Activated CD4-positive, CD25-positive, alpha-beta regulatory T cell treated with anti-CD3 and anti-CD28 coated beads, Interleukin-2, amount 50 U/mL, for 16 hours (primary cell): Measurements from ENCODE around the gene FUT8.

Source experiments
- DNase-seq: peaks from one replicate; pipeline ENCODE4 v3.0.0-alpha.2; 2020; ENCODE audit warnings: low read depth, low spot score

Gene FUT8

DNA sequence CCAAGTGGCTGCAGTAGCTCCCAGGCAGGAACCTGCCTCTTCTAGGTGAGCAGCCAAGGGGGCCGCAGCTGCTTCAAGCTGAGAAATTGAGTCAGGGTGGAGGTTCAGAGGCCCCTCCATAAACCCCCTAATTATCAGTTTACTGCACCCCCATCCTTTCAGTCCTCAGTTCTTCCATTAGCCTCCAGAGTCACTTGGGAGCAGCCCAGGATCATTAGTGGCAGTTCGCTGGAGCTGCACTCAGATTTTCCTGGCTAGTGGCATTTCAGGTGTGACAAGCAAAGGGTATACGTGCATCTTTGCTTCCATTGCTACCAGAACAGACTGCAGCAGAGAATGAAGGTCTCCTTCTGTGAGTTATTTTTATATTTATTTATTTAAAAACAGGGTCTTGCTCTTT lies 358.7 kb downstream of the FUT8 start:
- DNase-seq = no peak

DNA sequence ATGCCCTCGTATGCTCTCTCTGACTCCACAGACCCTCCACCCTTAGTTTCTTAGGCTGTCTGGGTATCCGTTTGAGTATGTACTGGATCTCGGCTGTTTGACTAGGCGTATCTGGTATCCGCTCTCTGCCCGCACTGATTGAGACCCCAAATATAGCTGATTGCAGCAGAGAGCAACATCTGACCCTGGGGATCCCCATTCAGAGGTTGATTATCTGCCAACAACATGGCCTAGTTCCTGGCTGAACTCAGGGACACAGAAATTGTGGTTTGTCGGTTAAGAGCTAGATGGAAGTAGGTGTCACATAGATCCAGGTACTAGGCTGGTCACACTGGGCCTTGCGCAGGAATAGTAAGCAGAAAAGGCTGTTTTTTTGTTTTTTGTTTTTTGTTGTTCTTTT lies 359.9 kb downstream of the FUT8 start:
- no peak for DNase-seq

DNA sequence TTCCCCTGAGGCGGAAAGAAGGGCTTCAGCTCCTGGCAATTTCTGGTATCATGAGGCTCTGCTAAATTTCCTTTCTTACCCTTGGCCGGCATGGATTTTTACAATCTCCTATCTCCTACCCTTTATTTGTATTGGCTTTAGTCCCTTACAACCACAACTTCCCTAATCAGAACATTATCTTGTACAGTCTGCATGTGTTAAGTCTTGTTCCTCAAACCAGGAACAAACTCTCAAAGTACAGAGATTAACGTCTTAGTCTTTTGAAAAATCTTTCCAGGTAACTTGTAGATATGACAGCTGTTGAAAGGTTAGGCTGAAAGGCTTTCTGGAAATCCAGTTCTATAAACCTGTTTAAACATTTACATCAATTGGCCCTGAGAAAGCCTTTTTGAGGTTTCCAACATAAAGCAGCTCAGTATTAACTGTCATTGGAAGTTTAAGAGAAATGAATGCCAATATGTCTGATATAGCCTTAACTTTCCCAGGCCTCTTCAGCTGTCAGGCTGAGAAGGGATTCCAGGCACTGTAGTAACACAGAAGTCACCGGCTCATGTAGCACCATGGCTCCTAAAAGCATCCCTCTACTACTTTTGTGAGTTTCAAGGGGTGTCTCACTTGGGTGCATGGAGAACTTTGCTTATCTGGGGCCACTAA lies 360.5 kb downstream of the FUT8 start:
- DNase-seq = no peak

DNA sequence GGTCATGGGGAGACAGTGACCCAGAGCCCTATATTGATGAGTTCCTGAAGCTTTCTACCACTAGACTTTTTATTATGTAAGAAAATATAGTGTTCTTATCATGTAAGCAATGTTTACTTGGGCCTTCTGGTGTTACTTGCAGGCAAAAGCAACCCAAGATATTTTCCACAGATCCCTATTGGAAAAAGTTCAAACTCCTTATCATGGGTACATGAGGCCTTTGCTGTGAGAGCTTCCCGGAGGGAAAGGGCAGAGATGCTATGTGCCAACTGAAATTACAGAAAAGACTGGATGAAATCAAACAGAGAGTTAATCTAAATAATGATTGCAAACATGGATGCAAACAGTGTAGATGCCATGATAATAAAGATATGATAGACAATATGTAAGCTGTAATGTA lies 361.5 kb downstream of the FUT8 start:
- DNase-seq = no peak

DNA sequence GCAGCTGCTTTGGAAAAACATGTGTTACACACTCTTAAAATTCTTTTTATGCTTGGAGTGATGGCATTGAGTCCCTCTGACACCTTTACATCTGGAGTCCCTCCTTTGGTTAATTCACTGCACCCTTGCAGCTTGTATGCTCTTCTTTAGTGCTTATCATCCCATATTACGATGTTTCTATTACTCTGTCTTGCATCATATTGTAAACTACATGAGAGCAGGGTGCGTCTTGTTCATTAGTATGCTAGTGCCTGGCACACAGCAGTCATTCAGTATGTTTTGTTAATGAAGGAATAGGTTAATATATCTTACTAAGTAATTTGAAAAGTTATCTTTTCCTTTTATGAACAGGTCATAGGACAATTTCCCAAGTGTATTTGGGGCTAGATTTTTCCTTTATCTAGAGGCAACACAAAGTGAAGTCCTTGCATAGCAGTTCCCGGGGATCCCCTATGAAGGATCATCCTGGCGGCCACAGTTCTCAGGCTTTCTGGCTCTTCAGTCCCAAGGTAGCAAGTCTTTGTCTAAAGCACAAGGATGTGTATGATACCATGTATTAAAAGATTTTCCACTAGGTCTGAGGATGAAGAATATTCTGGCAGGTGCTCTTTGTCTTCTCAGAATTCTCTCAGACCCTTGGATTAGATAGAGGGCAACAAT lies 363.8 kb downstream of the FUT8 start:
- DNase-seq = no peak

DNA sequence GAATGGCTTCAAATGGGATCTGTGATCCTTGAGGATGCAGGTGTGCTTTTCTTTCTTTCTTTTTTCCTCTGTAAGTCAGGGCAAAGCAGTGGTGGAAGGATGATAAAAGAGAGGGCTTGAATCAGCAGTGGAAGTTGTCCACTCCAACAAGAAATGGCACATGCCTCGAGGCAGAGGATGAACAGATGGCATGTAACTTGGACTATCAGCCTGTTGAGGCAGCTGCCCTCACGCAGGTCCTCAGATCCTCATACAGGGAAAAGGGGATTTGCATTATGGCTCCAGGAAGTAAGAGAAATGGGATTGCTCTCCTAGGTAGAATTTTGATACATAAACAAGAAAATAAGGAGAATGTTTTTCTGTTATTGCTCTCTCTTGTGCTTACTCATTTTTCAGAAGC lies 368.0 kb downstream of the FUT8 start:
- no peak for DNase-seq

DNA sequence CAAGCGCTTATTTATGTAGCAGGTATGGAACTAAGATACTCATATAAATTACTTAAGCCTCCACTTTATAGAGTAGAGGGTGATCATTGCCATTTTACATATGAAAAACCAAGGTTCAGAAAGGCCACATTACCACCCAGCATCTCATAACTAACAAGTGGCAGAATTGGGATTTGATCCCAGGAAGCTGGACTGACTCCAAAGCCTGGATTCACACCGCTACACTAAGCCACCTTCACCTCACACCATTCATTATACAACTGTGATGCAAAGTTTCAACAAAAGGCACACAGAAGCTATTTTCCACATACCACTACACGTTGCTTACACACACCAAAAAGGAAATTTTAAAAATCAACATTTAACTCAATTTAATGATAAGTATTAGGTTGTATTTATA lies 370.6 kb downstream of the FUT8 start:
- no peak for DNase-seq

DNA sequence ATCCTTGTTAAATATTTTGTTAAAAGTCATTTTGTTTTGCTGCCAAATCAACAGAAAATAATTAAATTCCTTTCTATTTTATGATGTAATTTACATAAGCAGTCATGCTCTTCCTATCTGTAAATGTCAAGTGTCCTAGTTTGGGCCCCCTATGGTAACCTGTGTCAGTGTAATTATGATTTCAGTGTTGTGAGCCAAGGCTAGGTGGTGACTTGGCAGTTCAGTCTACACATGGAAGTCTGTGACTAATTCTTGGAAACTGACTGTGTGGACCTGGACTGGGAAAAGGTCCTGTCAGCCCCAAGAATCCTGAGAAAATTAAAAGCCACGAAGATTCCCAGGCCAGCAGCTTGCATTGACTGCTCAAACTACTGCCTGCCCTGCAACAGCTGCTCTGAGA lies 371.0 kb downstream of the FUT8 start:
- DNase-seq = no peak

DNA sequence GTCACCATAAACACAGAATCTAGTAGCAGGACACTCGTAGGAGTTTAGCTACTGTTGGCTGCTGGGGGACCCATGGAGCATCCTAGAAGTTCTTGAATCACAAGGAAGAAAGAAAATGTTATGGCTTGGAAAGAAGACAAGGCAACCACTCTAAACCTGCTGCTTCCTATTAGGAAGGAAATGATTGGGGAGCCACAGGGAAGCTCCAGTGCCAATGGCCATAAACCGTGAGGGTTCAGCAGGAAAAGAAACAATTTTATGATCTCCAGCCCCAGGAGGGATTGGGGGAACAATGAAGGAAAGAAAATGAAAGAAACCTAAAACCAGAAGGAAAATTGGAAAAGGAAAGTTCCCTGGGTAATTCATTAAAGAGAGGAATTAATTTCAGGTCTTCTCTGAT lies 372.0 kb downstream of the FUT8 start:
- no peak for DNase-seq

DNA sequence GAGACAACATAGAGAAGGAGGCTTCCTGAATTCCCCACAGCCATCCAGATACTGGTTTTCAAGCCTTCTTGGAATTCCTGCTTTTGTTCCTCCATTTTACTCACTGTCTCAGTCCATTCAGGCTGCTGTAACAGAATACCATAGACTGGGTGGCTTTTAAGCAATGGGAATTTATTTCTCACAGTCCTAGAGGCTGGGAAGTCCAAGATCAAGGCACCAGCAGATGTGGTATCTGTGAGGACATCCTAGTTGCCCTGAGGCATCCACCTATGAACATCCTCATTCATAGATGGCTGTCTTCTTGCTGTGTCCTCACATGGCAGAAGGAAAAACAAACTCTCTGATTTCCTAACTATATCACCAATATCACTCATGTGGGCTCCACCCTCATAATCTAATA lies 374.9 kb downstream of the FUT8 start:
- no peak for DNase-seq

DNA sequence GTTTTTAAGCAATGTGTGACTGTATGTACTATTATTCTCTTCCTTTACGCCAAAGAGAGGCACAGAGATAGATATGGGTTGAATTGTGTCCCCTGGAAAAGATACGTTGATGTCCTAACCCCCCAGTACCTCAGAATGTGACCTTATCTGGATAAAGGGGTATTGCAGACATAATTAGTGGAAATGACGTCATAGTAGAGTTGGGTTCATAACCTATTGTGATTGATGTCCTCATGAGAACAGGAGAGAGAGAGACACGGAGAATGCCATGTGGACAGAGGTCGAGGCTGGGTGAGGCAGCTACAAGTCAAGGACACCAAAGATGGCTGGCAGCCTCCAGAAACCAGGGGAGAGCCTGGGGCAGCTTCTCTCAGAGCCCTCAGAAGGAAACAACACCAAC lies 376.3 kb downstream of the FUT8 start:
- DNase-seq = no peak

DNA sequence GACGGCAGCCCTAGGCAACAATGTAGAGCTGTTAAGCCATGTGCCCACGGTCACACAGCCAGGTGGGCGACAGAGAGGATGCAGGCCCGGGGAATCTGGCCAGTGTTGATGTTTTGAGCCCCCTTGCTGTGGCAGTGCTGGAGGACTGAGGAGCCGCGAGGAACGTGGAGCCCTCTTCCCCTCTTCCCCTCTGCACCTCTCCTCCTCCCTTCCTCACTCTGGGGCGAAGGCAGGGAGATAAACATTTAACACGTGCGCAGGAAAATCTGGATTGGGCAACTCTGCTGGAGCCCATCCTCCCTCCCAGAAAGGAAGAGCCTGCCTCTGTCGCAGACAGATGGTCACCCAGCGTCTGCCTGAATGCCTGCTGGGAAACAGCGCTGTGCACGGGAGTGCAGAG lies 376.8 kb downstream of the FUT8 start:
- DNase-seq = no peak

DNA sequence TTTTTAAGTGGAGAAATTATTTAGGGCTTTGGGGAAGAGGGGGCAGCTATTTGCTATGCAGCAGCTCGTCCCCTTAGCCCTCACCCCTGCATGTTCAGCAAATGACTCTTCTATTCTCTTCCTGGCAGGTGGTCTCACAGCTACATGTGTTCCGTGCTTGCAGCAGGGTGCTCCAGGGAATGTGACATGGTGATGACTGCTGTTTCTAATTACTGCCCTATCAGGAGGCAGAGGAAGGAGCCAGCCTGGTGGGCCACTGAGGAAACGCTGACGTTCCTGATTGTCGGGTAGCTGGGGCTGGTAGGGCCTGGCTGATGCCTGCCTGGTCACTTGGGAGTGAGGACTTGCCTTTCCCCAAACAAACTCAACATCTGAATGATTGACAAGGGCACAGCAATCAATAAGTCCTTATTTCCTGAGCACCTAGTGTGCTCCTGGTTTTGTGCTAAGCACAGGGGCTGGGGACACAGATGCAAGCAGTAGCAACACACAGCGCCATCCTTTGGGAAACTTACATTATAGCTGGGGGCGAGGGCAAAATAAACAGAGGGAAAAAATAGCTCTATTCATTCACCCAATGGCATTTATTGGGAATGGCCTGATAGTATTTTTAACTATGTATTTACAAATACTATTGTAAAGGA lies 377.8 kb downstream of the FUT8 start:
- DNase-seq = no peak

DNA sequence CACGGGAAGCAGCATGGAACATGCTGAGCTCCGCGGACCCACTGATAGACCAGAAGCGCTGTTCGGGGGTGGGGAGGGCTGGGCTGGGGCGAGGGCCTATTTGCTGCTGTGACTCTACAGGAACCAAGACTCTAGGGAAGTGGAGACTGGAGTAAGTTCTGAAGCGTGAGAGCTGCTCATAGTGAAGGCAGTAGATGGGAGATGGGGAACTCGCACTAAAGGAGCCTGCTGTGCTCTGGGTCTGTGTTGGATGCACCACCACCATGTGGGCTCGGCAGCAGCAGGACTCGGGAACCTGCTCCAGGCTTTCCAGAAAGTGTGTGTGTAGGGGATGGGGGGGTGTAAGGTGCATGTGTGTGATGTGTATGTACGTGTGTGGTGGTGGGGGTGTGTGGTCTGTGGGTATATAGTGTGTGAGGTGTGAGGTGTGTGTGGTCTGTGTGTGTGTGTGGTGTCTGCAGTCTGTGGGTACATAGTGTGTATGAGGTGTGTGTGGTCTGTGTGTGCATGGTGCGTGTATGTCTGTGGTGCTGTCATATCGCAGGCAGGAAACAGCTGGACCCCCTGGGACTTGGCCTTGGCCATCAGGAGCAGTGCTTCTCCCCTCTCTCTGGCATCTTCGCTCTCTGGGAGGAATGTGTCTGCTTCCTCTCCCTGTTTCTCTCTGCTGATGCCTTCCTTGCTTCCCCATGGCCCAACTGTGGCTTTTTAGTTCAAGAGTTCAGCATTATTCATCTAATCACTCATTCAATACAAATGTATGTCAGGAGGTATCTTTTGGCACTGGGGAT lies 378.9 kb downstream of the FUT8 start:
- no peak for DNase-seq

DNA sequence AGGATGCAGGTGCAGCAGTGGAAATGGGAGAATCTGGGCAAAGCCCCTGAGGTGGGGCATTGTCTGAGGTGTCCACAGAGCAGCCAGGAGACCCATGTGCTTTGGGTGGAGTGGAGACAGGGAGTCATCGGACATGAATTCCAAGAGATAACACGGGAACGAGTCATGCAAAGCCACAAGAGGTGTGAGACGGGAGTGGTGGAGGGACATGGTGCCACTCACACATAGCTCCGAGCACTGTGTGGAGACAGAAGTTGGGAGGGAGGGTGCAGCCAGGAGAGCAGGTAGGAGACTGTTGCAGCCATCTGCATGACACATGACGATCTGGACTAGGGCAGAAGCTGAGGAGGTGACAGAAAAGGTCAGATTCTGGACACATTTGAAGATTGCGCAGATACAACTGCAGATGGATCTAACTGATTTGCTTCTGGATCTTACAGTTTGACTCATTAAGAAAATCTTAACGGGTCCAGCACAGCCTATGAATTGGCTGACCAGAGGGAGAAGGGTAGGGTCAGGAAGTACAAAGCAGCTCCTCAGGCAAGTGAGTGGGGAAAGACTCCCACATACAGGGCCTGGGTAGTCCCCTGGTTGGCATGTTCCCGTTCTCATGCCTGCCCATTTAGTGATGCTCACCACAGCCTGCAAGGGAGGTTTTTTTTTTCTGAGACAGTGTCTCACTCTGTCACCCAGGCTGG lies 379.8 kb downstream of the FUT8 start:
- no peak for DNase-seq
